Measurements from ENCODE around the gene FCER2. TPM values are rescaled to one million over a fixed set of nuclear protein-coding genes. Genes with fewer than 3 reads are reported as not detected.

Gene FCER2
- total and polyA plus RNA-seq, 3 experiments from 2014 or later = 0.96 to 1.6 TPM; not detected in 1

- POLR2A ChIA-PET = no interaction called here
- Mint-ChIP-seq H3K4me1 (peaks cover 14 to 19% (median 18%) of the 10 kb centered on the region in 3 donors), H3K27ac (peak overlapping the region in 1 of 8 donors; percentile 70), H3K9me3 (no peaks in the 10 kb centered on the region), H3K36me3 (no peaks in the 10 kb centered on the region), H3K27me3 (peaks cover 0 to 5% of the 10 kb centered on the region in 2 donors), H3K4me3 (no peak overlapping the region)
- Histone ChIP-seq H3K27ac (ENCODE audit: low read depth, low read length) (no peak overlapping the region), H3K9me3 (ENCODE audit: low read length) (no peaks in the 10 kb centered on the region), H3K36me3 (ENCODE audit: insufficient read depth, low read length) (no peaks in the 10 kb centered on the region), H3K4me3 (ENCODE audit: low read length) (no peak overlapping the region), H3K4me1 (ENCODE audit: insufficient read depth, low read length) (peaks cover 20% of the 10 kb centered on the region), H3K27me3 (ENCODE audit: insufficient read depth, low read length, poor library complexity, severe bottlenecking) (no peaks in the 10 kb centered on the region)
- CTCF ChIA-PET = interaction anchor here (3.4 kb wide), 1 partner anchor 25 kb away, joined by 18 read pairs; the partner anchor contains the start of gene TRAPPC5
- no peak for DNase-seq
These were observed 46.4 kb downstream of the FCER2 start for GRCh38 chr19:7655581-7655980.

GRCh38 chr19:7654401-7654800 is 47.5 kb downstream of the FCER2 start:
- H3K36me3 ChIP-seq (ENCODE audit: insufficient read depth, low read length) = no peaks in the 10 kb centered on the region
- no peaks in the 10 kb centered on the region for H3K36me3 Mint-ChIP-seq
- H3K27ac ChIP-seq (ENCODE audit: low read depth, low read length) = no peak overlapping the region
- peaks cover 14 to 19% (median 18%) of the 10 kb centered on the region in 3 donors for H3K4me1 Mint-ChIP-seq
- no peak overlapping the region for H3K4me3 ChIP-seq (ENCODE audit: low read length)
- POLR2A ChIA-PET = no interaction called here
- no peak overlapping the region for H3K4me3 Mint-ChIP-seq
- peak overlapping the region in 3 of 8 donors; percentile 23 to 29 (median 26) for H3K27ac Mint-ChIP-seq
- H3K27me3 Mint-ChIP-seq = peaks cover 0 to 5% of the 10 kb centered on the region in 2 donors
- DNase-seq = no peak
- peaks cover 20% of the 10 kb centered on the region for H3K4me1 ChIP-seq (ENCODE audit: insufficient read depth, low read length)
- H3K9me3 ChIP-seq (ENCODE audit: low read length) = no peaks in the 10 kb centered on the region
- CTCF ChIA-PET = interaction anchor here (0.6 to 3.4 kb wide), 4 partner anchors 13 to 145 kb away, joined by 3 to 18 read pairs (median 7); partner anchors contain the start of gene TRAPPC5
- H3K27me3 ChIP-seq (ENCODE audit: insufficient read depth, low read length, poor library complexity, severe bottlenecking) = no peaks in the 10 kb centered on the region
- no peaks in the 10 kb centered on the region for H3K9me3 Mint-ChIP-seq

GRCh38 chr19:7652061-7652641 is 49.8 kb downstream of the FCER2 start:
- Mint-ChIP-seq H3K36me3 (peaks cover 0 to 7% (median 0%) of the 10 kb centered on the region in 3 donors), H3K27me3 (peaks cover 0 to 5% of the 10 kb centered on the region in 2 donors), H3K4me1 (peaks cover 9 to 12% (median 11%) of the 10 kb centered on the region in 3 donors), H3K27ac (peak overlapping the region; percentile 67 to 99 (median 96)), H3K9me3 (no peaks in the 10 kb centered on the region), H3K4me3 (peak overlapping the region; percentile 45 to 84 (median 76))
- CTCF ChIA-PET = interaction anchor here (0.7 to 6.4 kb wide), 9 partner anchors 10 to 148 kb away, joined by 3 to 33 read pairs (median 3); partner anchors contain the start of gene TRAPPC5
- peak overlapping the region; percentile 73 for H3K4me3 ChIP-seq (ENCODE audit: low read length)
- no peaks in the 10 kb centered on the region for H3K36me3 ChIP-seq (ENCODE audit: insufficient read depth, low read length)
- peaks cover 8% of the 10 kb centered on the region for H3K4me1 ChIP-seq (ENCODE audit: insufficient read depth, low read length)
- H3K9me3 ChIP-seq (ENCODE audit: low read length) = no peaks in the 10 kb centered on the region
- POLR2A ChIA-PET = no interaction called here
- peak overlapping the region; percentile 39 for H3K27ac ChIP-seq (ENCODE audit: low read depth, low read length)
- DNase-seq = peak; percentile 82 to 89 (median 85)
- H3K27me3 ChIP-seq (ENCODE audit: insufficient read depth, low read length, poor library complexity, severe bottlenecking) = no peaks in the 10 kb centered on the region

- H3K4me1 ChIP-seq (ENCODE audit: insufficient read depth, low read length) = peaks cover 7% of the 10 kb centered on the region
These were observed 51.8 kb downstream of the FCER2 start for GRCh38 chr19:7650148-7650547.

GRCh38 chr19:7648265-7649014 is 53.5 kb downstream of the FCER2 start:
- DNase-seq = no peak
- ChIA-PET CTCF (interaction anchor here (1.3 to 6.4 kb wide), 3 partner anchors 25 to 152 kb away, joined by 3 to 33 read pairs (median 5); partner anchors contain the start of gene TRAPPC5), POLR2A (interaction anchor here (0.7 kb wide), 1 partner anchor 9 kb away, joined by 3 read pairs; no protein-coding TSS in a partner anchor)
- no peak overlapping the region for H3K27ac Mint-ChIP-seq
- H3K9me3 Mint-ChIP-seq = no peaks in the 10 kb centered on the region
- H3K27me3 Mint-ChIP-seq = peaks cover 0 to 5% of the 10 kb centered on the region in 2 donors
- peaks cover 7% of the 10 kb centered on the region for H3K4me1 ChIP-seq (ENCODE audit: insufficient read depth, low read length)
- H3K4me3 Mint-ChIP-seq = no peak overlapping the region
- no peaks in the 10 kb centered on the region for H3K9me3 ChIP-seq (ENCODE audit: low read length)
- no peaks in the 10 kb centered on the region for H3K27me3 ChIP-seq (ENCODE audit: insufficient read depth, low read length, poor library complexity, severe bottlenecking)
- H3K27ac ChIP-seq (ENCODE audit: low read depth, low read length) = no peak overlapping the region
- H3K36me3 ChIP-seq (ENCODE audit: insufficient read depth, low read length) = no peaks in the 10 kb centered on the region
- H3K36me3 Mint-ChIP-seq = peaks cover 0 to 30% (median 2%) of the 10 kb centered on the region in 3 donors
- H3K4me1 Mint-ChIP-seq = peaks cover 9 to 17% (median 11%) of the 10 kb centered on the region in 3 donors
- H3K4me3 ChIP-seq (ENCODE audit: low read length) = no peak overlapping the region

More at GRCh38 chr19:7650148-7650547, 51.8 kb downstream of the FCER2 start:
- Histone ChIP-seq H3K9me3 (ENCODE audit: low read length) (no peaks in the 10 kb centered on the region), H3K4me3 (ENCODE audit: low read length) (no peak overlapping the region), H3K36me3 (ENCODE audit: insufficient read depth, low read length) (no peaks in the 10 kb centered on the region), H3K27ac (ENCODE audit: low read depth, low read length) (no peak overlapping the region), H3K27me3 (ENCODE audit: insufficient read depth, low read length, poor library complexity, severe bottlenecking) (no peaks in the 10 kb centered on the region)
- H3K4me1 Mint-ChIP-seq = peaks cover 9 to 17% (median 11%) of the 10 kb centered on the region in 3 donors
- CTCF ChIA-PET = interaction anchor here (1.3 to 6.4 kb wide), 3 partner anchors 23 to 82 kb away, joined by 3 to 33 read pairs (median 7); partner anchors contain the start of gene TRAPPC5
- no peaks in the 10 kb centered on the region for H3K9me3 Mint-ChIP-seq
- H3K27ac Mint-ChIP-seq = peak overlapping the region in 1 of 8 donors; percentile 22
- H3K4me3 Mint-ChIP-seq = peak overlapping the region in 1 of 7 donors; percentile 10
- POLR2A ChIA-PET = interaction anchor here (0.7 to 0.9 kb wide), 2 partner anchors 31 to 548 kb away, joined by 3 to 7 read pairs; partner anchors contain the start of gene TRAPPC5
- DNase-seq = no peak
- peaks cover 0 to 5% of the 10 kb centered on the region in 2 donors for H3K27me3 Mint-ChIP-seq
- H3K36me3 Mint-ChIP-seq = peaks cover 0 to 21% (median 2%) of the 10 kb centered on the region in 3 donors

- CTCF ChIA-PET = interaction anchor here (6.4 kb wide), 1 partner anchor 34 kb away, joined by 33 read pairs; the partner anchor contains the start of gene TRAPPC5
- H3K4me3 ChIP-seq (ENCODE audit: low read length) = no peak overlapping the region
- H3K9me3 Mint-ChIP-seq = no peaks in the 10 kb centered on the region
- H3K4me1 ChIP-seq (ENCODE audit: insufficient read depth, low read length) = peaks cover 4% of the 10 kb centered on the region
- peaks cover 0 to 36% (median 2%) of the 10 kb centered on the region in 3 donors for H3K36me3 Mint-ChIP-seq
- H3K36me3 ChIP-seq (ENCODE audit: insufficient read depth, low read length) = no peaks in the 10 kb centered on the region
- H3K9me3 ChIP-seq (ENCODE audit: low read length) = no peaks in the 10 kb centered on the region
- no peaks in the 10 kb centered on the region for H3K27me3 ChIP-seq (ENCODE audit: insufficient read depth, low read length, poor library complexity, severe bottlenecking)
- H3K4me1 Mint-ChIP-seq = peaks cover 2 to 8% (median 3%) of the 10 kb centered on the region in 3 donors
- H3K4me3 Mint-ChIP-seq = no peak overlapping the region
- H3K27me3 Mint-ChIP-seq = no peaks in the 10 kb centered on the region
- H3K27ac Mint-ChIP-seq = no peak overlapping the region
- DNase-seq = no peak
- POLR2A ChIA-PET = no interaction called here
- no peak overlapping the region for H3K27ac ChIP-seq (ENCODE audit: low read depth, low read length)
These were observed 54.8 kb downstream of the FCER2 start for GRCh38 chr19:7647156-7647555.

- Histone ChIP-seq H3K4me1 (ENCODE audit: insufficient read depth, low read length) (no peaks in the 10 kb centered on the region), H3K27ac (ENCODE audit: low read depth, low read length) (no peak overlapping the region), H3K9me3 (ENCODE audit: low read length) (no peaks in the 10 kb centered on the region), H3K27me3 (ENCODE audit: insufficient read depth, low read length, poor library complexity, severe bottlenecking) (no peaks in the 10 kb centered on the region), H3K4me3 (ENCODE audit: low read length) (no peak overlapping the region), H3K36me3 (ENCODE audit: insufficient read depth, low read length) (no peaks in the 10 kb centered on the region)
- Mint-ChIP-seq H3K9me3 (no peaks in the 10 kb centered on the region), H3K27ac (no peak overlapping the region), H3K4me3 (no peak overlapping the region), H3K4me1 (peaks cover 0 to 4% (median 0%) of the 10 kb centered on the region in 3 donors), H3K36me3 (peaks cover 0 to 38% (median 2%) of the 10 kb centered on the region in 3 donors), H3K27me3 (no peaks in the 10 kb centered on the region)
- ChIA-PET CTCF (no interaction called here), POLR2A (no interaction called here)
- no peak for DNase-seq
These were observed 55.6 kb downstream of the FCER2 start for GRCh38 chr19:7646426-7646700.

All from CD8-positive, alpha-beta memory T cell (primary cell).